H1 (cell line): ENCODE results near the gene PDE6B. TPM values are rescaled to one million over a fixed set of nuclear protein-coding genes. Genes with fewer than 3 reads are reported as not detected.

ENCODE experiments used
- CTCF ChIA-PET: fragments of 300-600 bp; sonication (Branson Sonifier 250); formaldehyde crosslinking; loops from one replicate; lab custom pipeline; 2021; ENCODE audit not compliant: partially characterized antibody; lab: Charles Lee
- POLR2A ChIA-PET: fragments of 300-600 bp; sonication (Branson Sonifier 250); formaldehyde crosslinking; loops from one replicate; lab custom pipeline; 2021; ENCODE audit warnings: inconsistent platforms; ENCODE audit not compliant: partially characterized antibody; lab: Charles Lee
- DNase-seq, 2 experiments: peaks; one replicate each; pipeline versions ENCODE4 v3.0.0 to v3.0.0-alpha.2; 2010 to 2022; ENCODE audit warnings: low spot score in 2 of 2, low read depth in 1 of 2, mixed read lengths in 1 of 2
- FAIRE-seq: peaks from 2 replicates; lab custom pipeline; 2011; peaks lifted over from hg19 to GRCh38; lab: Jason Lieb, UNC
- H2AFZ ChIP-seq: 2 replicates; pipeline ENCODE4 v1.8.1; 2012; ENCODE audit warnings: low read length, inconsistent platforms
- H2AK5ac ChIP-seq: 2 replicates; pipeline ENCODE4 v1.6.1; 2013; ENCODE audit warnings: low read depth, low read length
- H2BK120ac ChIP-seq: replicated peaks from 2 replicates; pipeline ENCODE3; 2013; ENCODE audit warnings: low read depth, low read length, inconsistent platforms
- H2BK12ac ChIP-seq: 2 replicates; pipeline ENCODE4 v1.6.1; 2013; ENCODE audit warnings: low read depth, low read length
- H2BK15ac ChIP-seq: 2 replicates; pipeline ENCODE4 v1.6.1; 2013; ENCODE audit warnings: low read length
- H2BK20ac ChIP-seq: 2 replicates; pipeline ENCODE4 v1.6.1; 2013; ENCODE audit warnings: low read length
- H2BK5ac ChIP-seq: 2 replicates; pipeline ENCODE4 v1.6.1; 2013; ENCODE audit warnings: low read depth, low read length
- H3K14ac ChIP-seq: 2 replicates; pipeline ENCODE4 v1.6.1; 2013; ENCODE audit warnings: inconsistent platforms; ENCODE audit not compliant: insufficient read length
- H3K18ac ChIP-seq: 2 replicates; pipeline ENCODE4 v1.6.1; 2013; ENCODE audit warnings: low read length; ENCODE audit errors: extremely low read depth
- H3K23ac ChIP-seq: 2 replicates; pipeline ENCODE4 v1.6.1; 2013; ENCODE audit warnings: inconsistent platforms; ENCODE audit not compliant: insufficient read length
- H3K23me2 ChIP-seq: 2 replicates; pipeline ENCODE4 v1.6.1; 2013; ENCODE audit warnings: low read depth, low read length
- H3K27ac ChIP-seq: 2 replicates; pipeline ENCODE4 v1.6.1; 2011; ENCODE audit warnings: low read depth, low read length, inconsistent platforms
- H3K27me3 ChIP-seq, 4 experiments: replicated peaks in 1 of 4; 1 replicate in 1 of 4; 2 replicates in 3 of 4; pipeline versions ENCODE4 v1.6.1 to v1.8.1; 2011 to 2013; ENCODE audit warnings: low read length in 3 of 4, mild to moderate bottlenecking in 3 of 4, inconsistent platforms in 2 of 4, mixed read lengths in 2 of 4, moderate library complexity in 1 of 4; ENCODE audit not compliant: control insufficient read depth in 3 of 4, insufficient read depth in 3 of 4; ENCODE audit errors: extremely low read depth in 1 of 4
- H3K36me3 ChIP-seq, 4 experiments: 2 replicates each; pipeline versions ENCODE4 v1.6.1 to v1.8.1; 2011 to 2013; ENCODE audit warnings: mild to moderate bottlenecking in 4 of 4, low read length in 3 of 4, moderate library complexity in 2 of 4, control low read depth in 1 of 4, inconsistent platforms in 1 of 4; ENCODE audit not compliant: insufficient read depth in 4 of 4, control insufficient read depth in 2 of 4
- H3K4ac ChIP-seq: replicated peaks from 2 replicates; pipeline ENCODE3; 2013; ENCODE audit warnings: low read length, low read depth, mixed read lengths, inconsistent platforms; ENCODE audit not compliant: insufficient read length
- H3K4me1 ChIP-seq, 4 experiments: replicated peaks in 1 of 4; 1 replicate in 1 of 4; 2 replicates in 3 of 4; pipeline versions ENCODE4 v1.6.1 to v1.8.1; 2011 to 2013; ENCODE audit warnings: low read length in 3 of 4, inconsistent platforms in 2 of 4, mixed read lengths in 1 of 4; ENCODE audit not compliant: insufficient read depth in 4 of 4, control insufficient read depth in 3 of 4
- H3K4me2 ChIP-seq, 2 experiments: 2 replicates each; pipeline versions ENCODE4 v1.6.1 to v1.8.1; 2011 to 2013; ENCODE audit warnings: low read depth in 2 of 2, low read length in 2 of 2, control low read depth in 1 of 2, inconsistent platforms in 1 of 2, mild to moderate bottlenecking in 1 of 2; ENCODE audit not compliant: insufficient read depth in 1 of 2
- H3K4me3 ChIP-seq, 4 experiments: fragments of 200-600, 300-600 bp in 1 of 4; sonication (generic), shearing (Covaris generic), sonication (Bioruptor Twin) in 1 of 4; 2 replicates each; pipeline versions ENCODE4 v1.5.1 to v1.8.1; 2011 to 2016; ENCODE audit warnings: low read length in 4 of 4, low read depth in 3 of 4, control low read depth in 2 of 4, inconsistent platforms in 2 of 4, mild to moderate bottlenecking in 2 of 4, mixed read lengths in 1 of 4, moderate library complexity in 1 of 4; ENCODE audit not compliant: insufficient read depth in 2 of 4; ENCODE audit errors: extremely low read depth in 1 of 4
- H3K56ac ChIP-seq: replicated peaks from 2 replicates; pipeline ENCODE3; 2013; ENCODE audit warnings: low read depth, mild to moderate bottlenecking, mixed read lengths, low read length, inconsistent platforms; ENCODE audit not compliant: insufficient read length
- H3K79me1 ChIP-seq: 2 replicates; pipeline ENCODE4 v1.6.1; 2013; ENCODE audit warnings: low read depth, low read length, control low read depth
- H3K79me2 ChIP-seq, 2 experiments: 2 replicates each; pipeline versions ENCODE4 v1.6.1 to v1.8.1; 2012 to 2013; ENCODE audit warnings: low read length in 2 of 2, mild to moderate bottlenecking in 2 of 2, inconsistent platforms in 1 of 2; ENCODE audit not compliant: insufficient read depth in 2 of 2, control insufficient read depth in 1 of 2
- H3K9ac ChIP-seq, 4 experiments: replicated peaks in 1 of 4; 1 replicate in 1 of 4; 2 replicates in 3 of 4; pipeline versions ENCODE4 v1.6.1 to v1.8.1; 2011 to 2013; ENCODE audit warnings: low read depth in 3 of 4, low read length in 3 of 4, control low read depth in 2 of 4, mild to moderate bottlenecking in 2 of 4, moderate library complexity in 2 of 4, inconsistent platforms in 1 of 4; ENCODE audit errors: extremely low read depth in 1 of 4
- H3K9me3 ChIP-seq, 2 experiments: 2 replicates each; pipeline versions ENCODE4 v1.6.1 to v1.8.1; 2012 to 2013; ENCODE audit warnings: mild to moderate bottlenecking in 2 of 2, moderate library complexity in 2 of 2, control low read depth in 1 of 2, inconsistent platforms in 1 of 2, low read depth in 1 of 2, low read length in 1 of 2, mixed read lengths in 1 of 2; ENCODE audit not compliant: insufficient read depth in 2 of 2
- H4K20me1 ChIP-seq, 2 experiments: replicated peaks in 1 of 2; 2 replicates each; pipeline versions ENCODE3 to v1.8.1; 2011 to 2013; ENCODE audit warnings: inconsistent platforms in 2 of 2, low read length in 2 of 2, mild to moderate bottlenecking in 1 of 2; ENCODE audit not compliant: insufficient read depth in 2 of 2, control insufficient read depth in 1 of 2
- H4K5ac ChIP-seq: 2 replicates; pipeline ENCODE4 v1.6.1; 2013; ENCODE audit warnings: low read length, low read depth, mixed read lengths, inconsistent platforms; ENCODE audit not compliant: insufficient read length
- H4K8ac ChIP-seq: 2 replicates; pipeline ENCODE4 v1.8.0; 2013; ENCODE audit warnings: mild to moderate bottlenecking, moderate library complexity, low read length, inconsistent platforms; ENCODE audit not compliant: insufficient read depth; ENCODE audit errors: extremely low read depth
- H4K91ac ChIP-seq: replicated peaks from 2 replicates; pipeline ENCODE3; 2013; ENCODE audit warnings: low read length, mixed read lengths, inconsistent platforms; ENCODE audit not compliant: insufficient read length
- CHD1 ChIP-seq: IDR thresholded peaks from 2 replicates; pipeline ENCODE4 v1.6.1; 2012; ENCODE audit warnings: low read depth, low read length, improper control_type of control experiment
- EGR1 ChIP-seq: IDR thresholded peaks from 2 replicates; pipeline ENCODE4 v1.6.1; 2011; ENCODE audit warnings: low read depth, low read length, borderline replicate concordance
- MAX ChIP-seq: IDR thresholded peaks from 2 replicates; pipeline ENCODE4 v1.6.1; 2012; ENCODE audit warnings: inconsistent platforms
- PHF8 ChIP-seq: fragments of 200-600 bp; sonication (generic); conservative IDR thresholded peaks from 2 replicates; pipeline ENCODE4 v1.7.1; 2012; ENCODE audit warnings: low read depth, mild to moderate bottlenecking, inconsistent platforms, low read length, moderate library complexity
- POLR2AphosphoS5 ChIP-seq: IDR thresholded peaks from 2 replicates; pipeline ENCODE4 v1.6.1; 2011; ENCODE audit warnings: low read depth, low read length
- TAF1 ChIP-seq: IDR thresholded peaks from 2 replicates; pipeline ENCODE4 v1.6.1; 2011; ENCODE audit warnings: mild to moderate bottlenecking, low read depth, low read length
- WGBS, 2 experiments: shearing (Covaris generic) in 1 of 2; methylation state at CpG; one replicate each; pipeline versions ENCODE4 v1.1.6 to v1.1.7; 2013 to 2015; ENCODE audit warnings: low lambda C conversion rate in 2 of 2, mixed read lengths in 2 of 2, inconsistent platforms in 1 of 2, low coverage in 1 of 2, missing lambda C conversion rate in 1 of 2; ENCODE audit not compliant: insufficient replicate concordance in 2 of 2, insufficient coverage in 1 of 2, insufficient read length in 1 of 2; ENCODE audit errors: extremely low coverage in 1 of 2, missing lambda C conversion rate in 1 of 2; 5-methylcytosine and 5-hydroxymethylcytosine counted together
- polyA plus RNA-seq, 7 experiments: library from polyadenylated mRNA; depleted of rRNA in 3 of 7; stranded (reverse) in 5 of 7; unstranded in 2 of 7; fragments of >200 nt in 5 of 7; fragments of 200-250 nt in 2 of 7; gene quantifications; 1 replicate in 5 of 7; 2 replicates in 1 of 7; 4 replicates in 1 of 7; pipeline versions ENCODE4 v1.2.1 to v1.2.3, GENCODE V29; 2011 to 2013; ENCODE audit warnings: missing spikeins in 2 of 7, mixed read lengths in 2 of 7
- total RNA-seq: library from RNA; stranded (reverse); fragmentation: NEBNext Ultra II Directional; extraction: Animal tissue kit (Norgen Biotek cat#: 25700); gene quantifications from 2 replicates; pipeline ENCODE4 v1.2.1, GENCODE V29; 2021

Gene PDE6B
- total and polyA plus RNA-seq, 2 of the 8 experiments (the other 6 are each of a cell fraction or from before 2014, with no cell fraction given) = 4.1 to 8.4 TPM

- Histone ChIP-seq H3K14ac (no peak overlapping the region), H2AFZ (no peak overlapping the region), H2AK5ac (no peak overlapping the region), H3K9me3 (no peaks in the 10 kb centered on the region), H3K18ac (peak overlapping the region; percentile 73; the same call in 1 of the 2 replicates), H3K36me3 (peaks cover 8 to 25% (median 13%) of the 10 kb centered on the region in 4 experiments), H2BK15ac (0 out of 2 replicates have a peak overlapping the region, but pooled peaks have one; percentile 46), H4K20me1 (peaks cover 3 to 11% of the 10 kb centered on the region in 2 experiments), H3K4me2 (peak overlapping the region; percentile 85 to 93), H2BK120ac (no peak overlapping the region), H3K4ac (no peak overlapping the region), H3K56ac (no peak overlapping the region), H3K27ac (peak overlapping the region; percentile 72; the same call in 1 of the 2 replicates), H3K23me2 (peaks cover 12% of the 10 kb centered on the region; the same call in 1 of the 2 replicates), H3K4me1 (peaks cover 2 to 5% (median 4%) of the 10 kb centered on the region in 4 experiments; a peak in 6 of 7 replicates), H3K9ac (peak overlapping the region; percentile 67 to 91 (median 86)), H3K4me3 (peak overlapping the region; percentile 55 to 100 (median 80)), H4K5ac (peak overlapping the region; percentile 78), H4K91ac (peak overlapping the region; percentile 52), H2BK12ac (no peak overlapping the region), H4K8ac (peak overlapping the region; percentile 88), H3K27me3 (no peaks in the 10 kb centered on the region), H3K79me1 (peaks cover 7% of the 10 kb centered on the region; the same call in 1 of the 2 replicates), H3K79me2 (peaks cover 0 to 7% of the 10 kb centered on the region in 2 experiments; a peak in 2 of 4 replicates), H2BK20ac (no peak overlapping the region), H2BK5ac (peak overlapping the region; percentile 36), H3K23ac (peak overlapping the region; percentile 52)
- POLR2A ChIA-PET = interaction anchor here (0.8 to 4.6 kb wide), 14 partner anchors 9 to 98 kb away, joined by 3 to 53 read pairs (median 6); partner anchors contain the start of gene TMEM271
- FAIRE-seq = no peak
- CTCF ChIA-PET = interaction anchor here (1.0 to 3.4 kb wide), 7 partner anchors 9 to 73 kb away, joined by 3 to 20 read pairs (median 8); no protein-coding TSS in a partner anchor
- no peak for DNase-seq
- 24% methylated on average over 21 of the region's 55 CpGs; no CpG with 5 or more reads in 1 of the 2 experiments for WGBS, 2 experiments
- TF ChIP-seq MAX = peak; percentile 86
- peak; percentile 32; the same call in 1 of the 2 replicates for TF ChIP-seq PHF8
- TF ChIP-seq POLR2AphosphoS5 = peak; percentile 66; the same call in 1 of the 2 replicates
- peak; percentile 51 for TF ChIP-seq TAF1
- TF ChIP-seq CHD1 = no peak
- TF ChIP-seq EGR1 = no peak
Observed at GRCh38 chr4:673349-674091, 48.1 kb downstream of the PDE6B start.
